GM23338 (cell line): Measurements from ENCODE around the gene ITPR3. TPM values are rescaled to one million over a fixed set of nuclear protein-coding genes. Genes with fewer than 3 reads are reported as not detected.

Experiments
- ATAC-seq: fragments of 200-7000 bp; cut with Tn5 transposase; 3 replicates; pipeline ENCODE4 v1.9.1; 2020
- DNase-seq: peaks from one replicate; pipeline ENCODE4 v3.0.0-alpha.2; 2015; ENCODE audit warnings: low spot score
- H2AFZ ChIP-seq: fragments of 200-600 bp; sonication (generic); 2 replicates; pipeline ENCODE4 v1.8.0; 2016; ENCODE audit warnings: antibody characterized with exemption, mild to moderate bottlenecking, moderate library complexity
- H3F3A ChIP-seq: fragments of 200-600 bp; sonication (generic); replicated peaks from 2 replicates; pipeline ENCODE4 v1.8.0; 2017; ENCODE audit warnings: antibody characterized with exemption, mixed run types, low read depth
- H3K27ac ChIP-seq: fragments of 200-600 bp; sonication (generic); 2 replicates; pipeline ENCODE4 v1.6.1; 2016; ENCODE audit warnings: low read depth
- H3K27me3 ChIP-seq: fragments of 200-600 bp; sonication (generic); 2 replicates; pipeline ENCODE4 v1.8.0; 2016; ENCODE audit warnings: mild to moderate bottlenecking, mixed run types, moderate library complexity; ENCODE audit not compliant: insufficient read depth
- H3K36me3 ChIP-seq: fragments of 200-600 bp; sonication (generic); 2 replicates; pipeline ENCODE4 v1.8.0; 2016; ENCODE audit warnings: mild to moderate bottlenecking; ENCODE audit not compliant: insufficient read depth
- H3K4me1 ChIP-seq: fragments of 200-600 bp; sonication (generic); 2 replicates; pipeline ENCODE4 v1.8.0; 2016; ENCODE audit warnings: mild to moderate bottlenecking, moderate library complexity; ENCODE audit not compliant: insufficient read depth
- H3K4me2 ChIP-seq: fragments of 200-600 bp; sonication (generic); 2 replicates; pipeline ENCODE4 v1.7.1; 2017; ENCODE audit warnings: mixed run types
- H3K4me3 ChIP-seq: fragments of 200-600 bp; sonication (generic); 2 replicates; pipeline ENCODE4 v1.6.1; 2016; ENCODE audit warnings: mixed run types
- H3K79me2 ChIP-seq: fragments of 200-600 bp; sonication (generic); replicated peaks from 2 replicates; pipeline ENCODE4 v1.8.0; 2017; ENCODE audit warnings: mild to moderate bottlenecking; ENCODE audit not compliant: insufficient read depth
- H3K9me2 ChIP-seq: fragments of 200-600 bp; sonication (generic); 2 replicates; pipeline ENCODE4 v1.8.0; 2017; ENCODE audit not compliant: insufficient read depth
- H4K20me1 ChIP-seq: fragments of 200-600 bp; sonication (generic); replicated peaks from 2 replicates; pipeline ENCODE4 v1.8.0; 2017; ENCODE audit warnings: mild to moderate bottlenecking; ENCODE audit not compliant: insufficient read depth
- H3K27ac Mint-ChIP-seq: 2 replicates; pipeline ENCODE4 v1.8.0; 2020; ENCODE audit warnings: inconsistent platforms, mild to moderate bottlenecking, moderate library complexity, mixed read lengths
- H3K27me3 Mint-ChIP-seq: 3 replicates; pipeline ENCODE4 v1.8.0; 2022; ENCODE audit warnings: low read depth, mild to moderate bottlenecking, moderate library complexity, mixed read lengths, inconsistent platforms; ENCODE audit not compliant: insufficient read depth, poor library complexity
- H3K36me3 Mint-ChIP-seq: 3 replicates; pipeline ENCODE4 v1.8.0; 2021; ENCODE audit warnings: low read depth, mild to moderate bottlenecking, inconsistent platforms, moderate library complexity, mixed read lengths
- H3K4me1 Mint-ChIP-seq: 3 replicates; pipeline ENCODE4 v1.8.0; 2020; ENCODE audit warnings: mild to moderate bottlenecking, inconsistent platforms, mixed read lengths
- H3K4me3 Mint-ChIP-seq: 3 replicates; pipeline ENCODE4 v1.8.0; 2021; ENCODE audit warnings: moderate library complexity, mild to moderate bottlenecking, inconsistent platforms, mixed read lengths
- H3K9me3 Mint-ChIP-seq: 3 replicates; pipeline ENCODE4 v1.8.0; 2020; ENCODE audit warnings: moderate library complexity, mild to moderate bottlenecking, inconsistent platforms, mixed read lengths
- EZH2phosphoT487 ChIP-seq: fragments of 200-600 bp; sonication (generic); IDR thresholded peaks from one replicate; pipeline ENCODE4 v1.8.1; 2018; ENCODE audit warnings: antibody characterized with exemption; ENCODE audit not compliant: unreplicated experiment
- JUNB ChIP-seq: IDR thresholded peaks from one replicate; pipeline ENCODE4 v1.6.1; 2016; ENCODE audit warnings: antibody characterized with exemption; ENCODE audit not compliant: unreplicated experiment
- NANOG ChIP-seq: IDR thresholded peaks from 2 replicates; pipeline ENCODE4 v1.6.1; 2016; ENCODE audit warnings: antibody characterized with exemption, borderline replicate concordance
- POLR2AphosphoS5 ChIP-seq: IDR thresholded peaks from 2 replicates; pipeline ENCODE4 v1.6.1; 2016; ENCODE audit warnings: antibody characterized with exemption, low read depth
- STAT1 ChIP-seq: IDR thresholded peaks from one replicate; pipeline ENCODE4 v1.6.1; 2016; ENCODE audit warnings: antibody characterized with exemption; ENCODE audit not compliant: unreplicated experiment
- ZNF114 ChIP-seq: fragments of 250-450 bp; sonication (Bioruptor Pico); IDR thresholded peaks from 2 replicates; pipeline ENCODE4 v1.5.0; 2020; ENCODE audit warnings: mild to moderate bottlenecking, moderate library complexity
- ZNF331 ChIP-seq: fragments of 250-450 bp; sonication (Bioruptor Pico); IDR thresholded peaks from 2 replicates; pipeline ENCODE4 v1.5.0; 2020; ENCODE audit warnings: low read depth, mild to moderate bottlenecking, moderate library complexity
- polyA plus RNA-seq: library from polyadenylated mRNA; unstranded; fragments of >200 nt; fragmentation: Nextera tagmentation; extraction: Ambion mirVana; gene quantifications from 2 replicates; pipeline ENCODE4 v1.2.1, GENCODE V29; 2016
- total RNA-seq: library from RNA; depleted of rRNA; stranded (reverse); fragments of >200 nt; shearing (Covaris generic); gene quantifications from 2 replicates; pipeline ENCODE4 v1.2.3, GENCODE V29; 2014
- TF ChIP-seq, protein P1 (sequence below): fragments of 250-450 bp; sonication (Bioruptor Pico); IDR thresholded peaks from 2 replicates; pipeline ENCODE4 v1.5.0; 2020; ENCODE audit warnings: mild to moderate bottlenecking, moderate library complexity
- TF ChIP-seq, protein P2 (sequence below): IDR thresholded peaks from one replicate; pipeline ENCODE4 v1.6.1; 2018; ENCODE audit warnings: antibody characterized with exemption; ENCODE audit not compliant: unreplicated experiment
- TF ChIP-seq, protein P3 (sequence below), 2 experiments: fragments of 200-600 bp in 1 of 2; sonication (generic) in 1 of 2; conservative IDR thresholded peaks; 2 replicates each; pipeline versions ENCODE4 v1.5.1 to v1.6.1; 2016 to 2017; ENCODE audit warnings: antibody characterized with exemption in 2 of 2, low read depth in 2 of 2, mild to moderate bottlenecking in 2 of 2, moderate library complexity in 1 of 2
- TF ChIP-seq, protein P4 (sequence below): IDR thresholded peaks from 2 replicates; pipeline ENCODE4 v1.6.1; 2016; ENCODE audit warnings: antibody characterized with exemption

ITPR3 gene
- total and polyA plus RNA-seq, 2 experiments from 2014 or later = 7.3 to 31.9 TPM

DNA sequence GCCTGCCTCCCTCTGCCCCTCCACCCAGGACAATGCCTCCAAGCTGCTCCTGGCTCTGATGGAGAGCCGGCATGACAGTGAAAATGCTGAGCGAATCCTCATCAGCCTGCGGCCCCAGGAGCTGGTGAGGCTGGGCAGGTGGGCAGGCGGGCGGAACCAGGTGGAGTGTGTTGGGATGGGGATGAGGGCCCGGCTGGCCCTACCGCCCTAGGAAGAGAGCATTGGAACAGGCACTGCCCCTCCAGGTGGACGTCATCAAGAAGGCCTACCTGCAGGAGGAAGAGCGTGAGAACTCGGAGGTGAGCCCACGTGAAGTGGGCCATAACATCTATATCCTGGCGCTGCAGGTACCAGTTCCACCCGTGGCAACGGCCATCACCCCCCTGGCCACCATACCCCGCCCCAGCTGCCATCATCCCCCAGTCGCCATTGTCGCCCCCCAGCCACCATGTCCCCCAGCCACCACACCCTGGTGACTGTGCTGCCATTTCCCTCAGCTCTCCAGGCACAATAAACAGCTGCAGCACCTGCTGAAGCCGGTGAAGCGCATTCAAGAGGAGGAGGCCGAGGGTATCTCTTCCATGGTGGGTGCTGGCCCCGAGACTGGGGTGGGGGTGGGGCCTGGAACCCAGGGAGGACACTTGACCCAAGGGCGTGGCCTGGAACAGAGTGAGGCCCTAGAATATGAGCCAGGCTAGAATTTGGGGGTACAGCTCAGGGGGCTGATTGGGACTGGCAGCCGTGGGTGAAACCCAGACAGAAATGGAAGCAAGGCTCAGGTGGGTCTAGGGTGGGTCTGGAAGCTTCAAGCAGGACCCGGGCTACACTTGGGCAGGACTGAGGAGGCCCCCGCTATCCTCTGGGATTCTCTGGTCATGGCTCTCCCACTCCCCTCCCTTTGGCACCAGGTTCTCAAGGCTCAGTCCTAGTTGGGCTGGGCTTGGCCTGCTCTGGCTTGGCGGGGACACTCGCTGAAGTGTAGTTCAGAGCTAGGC lies 66.2 kb downstream of the ITPR3 start:
- H3K9me3 Mint-ChIP-seq = no peaks in the 10 kb centered on the region; the same call in 2 of the 3 replicates
- peaks cover 38% of the 10 kb centered on the region for H3K36me3 Mint-ChIP-seq
- H3K4me1 Mint-ChIP-seq = peaks cover 7% of the 10 kb centered on the region
- Histone ChIP-seq H2AFZ (no peak overlapping the region), H3K27ac (no peak overlapping the region), H3K4me1 (no peaks in the 10 kb centered on the region), H3K4me2 (no peak overlapping the region), H3K27me3 (no peaks in the 10 kb centered on the region), H4K20me1 (no peaks in the 10 kb centered on the region), H3K79me2 (no peaks in the 10 kb centered on the region), H3K9me2 (no peaks in the 10 kb centered on the region), H3K36me3 (peaks cover 10% of the 10 kb centered on the region; the same call in 1 of the 2 replicates), H3K4me3 (no peak overlapping the region), H3F3A (no peaks in the 10 kb centered on the region)
- peaks cover 15% of the 10 kb centered on the region for H3K27me3 Mint-ChIP-seq
- DNase-seq (no peak), ATAC-seq (no peak)
- H3K4me3 Mint-ChIP-seq = no peak overlapping the region
- TF ChIP-seq ZNF114 (CRISPR knock-in tag) (no peak), POLR2AphosphoS5 (no peak), NANOG (no peak), EZH2phosphoT487 (no peak), ZNF331 (CRISPR knock-in tag) (no peak), STAT1 (no peak), JUNB (no peak)
- TF ChIP-seq, protein P1, sequence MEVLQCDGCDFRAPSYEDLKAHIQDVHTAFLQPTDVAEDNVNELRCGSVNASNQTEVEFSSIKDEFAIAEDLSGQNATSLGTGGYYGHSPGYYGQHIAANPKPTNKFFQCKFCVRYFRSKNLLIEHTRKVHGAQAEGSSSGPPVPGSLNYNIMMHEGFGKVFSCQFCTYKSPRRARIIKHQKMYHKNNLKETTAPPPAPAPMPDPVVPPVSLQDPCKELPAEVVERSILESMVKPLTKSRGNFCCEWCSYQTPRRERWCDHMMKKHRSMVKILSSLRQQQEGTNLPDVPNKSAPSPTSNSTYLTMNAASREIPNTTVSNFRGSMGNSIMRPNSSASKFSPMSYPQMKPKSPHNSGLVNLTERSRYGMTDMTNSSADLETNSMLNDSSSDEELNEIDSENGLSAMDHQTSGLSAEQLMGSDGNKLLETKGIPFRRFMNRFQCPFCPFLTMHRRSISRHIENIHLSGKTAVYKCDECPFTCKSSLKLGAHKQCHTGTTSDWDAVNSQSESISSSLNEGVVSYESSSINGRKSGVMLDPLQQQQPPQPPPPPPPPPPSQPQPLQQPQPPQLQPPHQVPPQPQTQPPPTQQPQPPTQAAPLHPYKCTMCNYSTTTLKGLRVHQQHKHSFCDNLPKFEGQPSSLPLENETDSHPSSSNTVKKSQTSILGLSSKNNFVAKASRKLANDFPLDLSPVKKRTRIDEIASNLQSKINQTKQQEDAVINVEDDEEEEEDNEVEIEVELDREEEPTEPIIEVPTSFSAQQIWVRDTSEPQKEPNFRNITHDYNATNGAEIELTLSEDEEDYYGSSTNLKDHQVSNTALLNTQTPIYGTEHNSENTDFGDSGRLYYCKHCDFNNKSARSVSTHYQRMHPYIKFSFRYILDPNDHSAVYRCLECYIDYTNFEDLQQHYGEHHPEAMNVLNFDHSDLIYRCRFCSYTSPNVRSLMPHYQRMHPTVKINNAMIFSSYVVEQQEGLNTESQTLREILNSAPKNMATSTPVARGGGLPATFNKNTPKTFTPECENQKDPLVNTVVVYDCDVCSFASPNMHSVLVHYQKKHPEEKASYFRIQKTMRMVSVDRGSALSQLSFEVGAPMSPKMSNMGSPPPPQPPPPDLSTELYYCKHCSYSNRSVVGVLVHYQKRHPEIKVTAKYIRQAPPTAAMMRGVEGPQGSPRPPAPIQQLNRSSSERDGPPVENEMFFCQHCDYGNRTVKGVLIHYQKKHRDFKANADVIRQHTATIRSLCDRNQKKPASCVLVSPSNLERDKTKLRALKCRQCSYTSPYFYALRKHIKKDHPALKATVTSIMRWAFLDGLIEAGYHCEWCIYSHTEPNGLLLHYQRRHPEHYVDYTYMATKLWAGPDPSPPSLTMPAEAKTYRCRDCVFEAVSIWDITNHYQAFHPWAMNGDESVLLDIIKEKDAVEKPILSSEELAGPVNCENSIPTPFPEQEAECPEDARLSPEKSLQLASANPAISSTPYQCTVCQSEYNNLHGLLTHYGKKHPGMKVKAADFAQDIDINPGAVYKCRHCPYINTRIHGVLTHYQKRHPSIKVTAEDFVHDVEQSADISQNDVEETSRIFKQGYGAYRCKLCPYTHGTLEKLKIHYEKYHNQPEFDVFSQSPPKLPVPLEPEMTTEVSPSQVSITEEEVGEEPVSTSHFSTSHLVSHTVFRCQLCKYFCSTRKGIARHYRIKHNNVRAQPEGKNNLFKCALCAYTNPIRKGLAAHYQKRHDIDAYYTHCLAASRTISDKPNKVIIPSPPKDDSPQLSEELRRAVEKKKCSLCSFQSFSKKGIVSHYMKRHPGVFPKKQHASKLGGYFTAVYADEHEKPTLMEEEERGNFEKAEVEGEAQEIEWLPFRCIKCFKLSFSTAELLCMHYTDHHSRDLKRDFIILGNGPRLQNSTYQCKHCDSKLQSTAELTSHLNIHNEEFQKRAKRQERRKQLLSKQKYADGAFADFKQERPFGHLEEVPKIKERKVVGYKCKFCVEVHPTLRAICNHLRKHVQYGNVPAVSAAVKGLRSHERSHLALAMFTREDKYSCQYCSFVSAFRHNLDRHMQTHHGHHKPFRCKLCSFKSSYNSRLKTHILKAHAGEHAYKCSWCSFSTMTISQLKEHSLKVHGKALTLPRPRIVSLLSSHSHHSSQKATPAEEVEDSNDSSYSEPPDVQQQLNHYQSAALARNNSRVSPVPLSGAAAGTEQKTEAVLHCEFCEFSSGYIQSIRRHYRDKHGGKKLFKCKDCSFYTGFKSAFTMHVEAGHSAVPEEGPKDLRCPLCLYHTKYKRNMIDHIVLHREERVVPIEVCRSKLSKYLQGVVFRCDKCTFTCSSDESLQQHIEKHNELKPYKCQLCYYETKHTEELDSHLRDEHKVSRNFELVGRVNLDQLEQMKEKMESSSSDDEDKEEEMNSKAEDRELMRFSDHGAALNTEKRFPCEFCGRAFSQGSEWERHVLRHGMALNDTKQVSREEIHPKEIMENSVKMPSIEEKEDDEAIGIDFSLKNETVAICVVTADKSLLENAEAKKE (CRISPR knock-in tag) = no peak
- TF ChIP-seq, protein P2, sequence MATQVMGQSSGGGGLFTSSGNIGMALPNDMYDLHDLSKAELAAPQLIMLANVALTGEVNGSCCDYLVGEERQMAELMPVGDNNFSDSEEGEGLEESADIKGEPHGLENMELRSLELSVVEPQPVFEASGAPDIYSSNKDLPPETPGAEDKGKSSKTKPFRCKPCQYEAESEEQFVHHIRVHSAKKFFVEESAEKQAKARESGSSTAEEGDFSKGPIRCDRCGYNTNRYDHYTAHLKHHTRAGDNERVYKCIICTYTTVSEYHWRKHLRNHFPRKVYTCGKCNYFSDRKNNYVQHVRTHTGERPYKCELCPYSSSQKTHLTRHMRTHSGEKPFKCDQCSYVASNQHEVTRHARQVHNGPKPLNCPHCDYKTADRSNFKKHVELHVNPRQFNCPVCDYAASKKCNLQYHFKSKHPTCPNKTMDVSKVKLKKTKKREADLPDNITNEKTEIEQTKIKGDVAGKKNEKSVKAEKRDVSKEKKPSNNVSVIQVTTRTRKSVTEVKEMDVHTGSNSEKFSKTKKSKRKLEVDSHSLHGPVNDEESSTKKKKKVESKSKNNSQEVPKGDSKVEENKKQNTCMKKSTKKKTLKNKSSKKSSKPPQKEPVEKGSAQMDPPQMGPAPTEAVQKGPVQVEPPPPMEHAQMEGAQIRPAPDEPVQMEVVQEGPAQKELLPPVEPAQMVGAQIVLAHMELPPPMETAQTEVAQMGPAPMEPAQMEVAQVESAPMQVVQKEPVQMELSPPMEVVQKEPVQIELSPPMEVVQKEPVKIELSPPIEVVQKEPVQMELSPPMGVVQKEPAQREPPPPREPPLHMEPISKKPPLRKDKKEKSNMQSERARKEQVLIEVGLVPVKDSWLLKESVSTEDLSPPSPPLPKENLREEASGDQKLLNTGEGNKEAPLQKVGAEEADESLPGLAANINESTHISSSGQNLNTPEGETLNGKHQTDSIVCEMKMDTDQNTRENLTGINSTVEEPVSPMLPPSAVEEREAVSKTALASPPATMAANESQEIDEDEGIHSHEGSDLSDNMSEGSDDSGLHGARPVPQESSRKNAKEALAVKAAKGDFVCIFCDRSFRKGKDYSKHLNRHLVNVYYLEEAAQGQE = no peak
- TF ChIP-seq, protein P3, sequence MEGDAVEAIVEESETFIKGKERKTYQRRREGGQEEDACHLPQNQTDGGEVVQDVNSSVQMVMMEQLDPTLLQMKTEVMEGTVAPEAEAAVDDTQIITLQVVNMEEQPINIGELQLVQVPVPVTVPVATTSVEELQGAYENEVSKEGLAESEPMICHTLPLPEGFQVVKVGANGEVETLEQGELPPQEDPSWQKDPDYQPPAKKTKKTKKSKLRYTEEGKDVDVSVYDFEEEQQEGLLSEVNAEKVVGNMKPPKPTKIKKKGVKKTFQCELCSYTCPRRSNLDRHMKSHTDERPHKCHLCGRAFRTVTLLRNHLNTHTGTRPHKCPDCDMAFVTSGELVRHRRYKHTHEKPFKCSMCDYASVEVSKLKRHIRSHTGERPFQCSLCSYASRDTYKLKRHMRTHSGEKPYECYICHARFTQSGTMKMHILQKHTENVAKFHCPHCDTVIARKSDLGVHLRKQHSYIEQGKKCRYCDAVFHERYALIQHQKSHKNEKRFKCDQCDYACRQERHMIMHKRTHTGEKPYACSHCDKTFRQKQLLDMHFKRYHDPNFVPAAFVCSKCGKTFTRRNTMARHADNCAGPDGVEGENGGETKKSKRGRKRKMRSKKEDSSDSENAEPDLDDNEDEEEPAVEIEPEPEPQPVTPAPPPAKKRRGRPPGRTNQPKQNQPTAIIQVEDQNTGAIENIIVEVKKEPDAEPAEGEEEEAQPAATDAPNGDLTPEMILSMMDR (conservative IDR thresholded peaks at IDR 0.05; ENCODE audit: low read depth in 2 of 2) = no peak
- TF ChIP-seq, protein P4, sequence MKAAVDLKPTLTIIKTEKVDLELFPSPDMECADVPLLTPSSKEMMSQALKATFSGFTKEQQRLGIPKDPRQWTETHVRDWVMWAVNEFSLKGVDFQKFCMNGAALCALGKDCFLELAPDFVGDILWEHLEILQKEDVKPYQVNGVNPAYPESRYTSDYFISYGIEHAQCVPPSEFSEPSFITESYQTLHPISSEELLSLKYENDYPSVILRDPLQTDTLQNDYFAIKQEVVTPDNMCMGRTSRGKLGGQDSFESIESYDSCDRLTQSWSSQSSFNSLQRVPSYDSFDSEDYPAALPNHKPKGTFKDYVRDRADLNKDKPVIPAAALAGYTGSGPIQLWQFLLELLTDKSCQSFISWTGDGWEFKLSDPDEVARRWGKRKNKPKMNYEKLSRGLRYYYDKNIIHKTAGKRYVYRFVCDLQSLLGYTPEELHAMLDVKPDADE = no peak
- no peak overlapping the region for H3K27ac Mint-ChIP-seq
